Muscle of arm (tissue), 12 donors: ENCODE results near the gene TRMT2B. TPM values are rescaled to one million over a fixed set of nuclear protein-coding genes. Genes with fewer than 3 reads are reported as not detected.
"Not testable (repeated sequence)": the region's sequence is repeated elsewhere in the genome, so short reads cannot be mapped to it uniquely, and the experiment has no call there.

Experiments
- DNase-seq: peaks from one replicate; pipeline ENCODE4 v3.0.0-alpha.2; 2013
- polyA plus RNA-seq, 12 donors: library from polyadenylated mRNA; unstranded; fragments of 120-200 nt; gene quantifications; one replicate each; pipeline ENCODE4 v1.2.1, GENCODE V29; 2013; ENCODE audit not compliant: insufficient read length in 12 of 12

Gene TRMT2B
- polyA plus RNA-seq, 12 donors = 6.7 to 9.6 (median 8.5) TPM; not detected in 1

- no peak for DNase-seq
These were observed 42.8 kb downstream of the TRMT2B start for GRCh38 chrX:101009090-101009489.

GRCh38 chrX:100999451-100999850 lies 52.5 kb downstream of the TRMT2B start:
- no peak for DNase-seq

- DNase-seq = no peak
These were observed 56.4 kb downstream of the TRMT2B start for GRCh38 chrX:100995469-100995868.

- DNase-seq = no peak
These were observed 57.3 kb downstream of the TRMT2B start for GRCh38 chrX:100994352-100995281.

- DNase-seq = no peak
These were observed 61.8 kb downstream of the TRMT2B start for GRCh38 chrX:100990139-100990538.

- no peak for DNase-seq
These were observed 67.1 kb downstream of the TRMT2B start for GRCh38 chrX:100984818-100985217.

- DNase-seq = not testable (repeated sequence)
These were observed 70.4 kb downstream of the TRMT2B start for GRCh38 chrX:100981498-100981845.

DNA sequence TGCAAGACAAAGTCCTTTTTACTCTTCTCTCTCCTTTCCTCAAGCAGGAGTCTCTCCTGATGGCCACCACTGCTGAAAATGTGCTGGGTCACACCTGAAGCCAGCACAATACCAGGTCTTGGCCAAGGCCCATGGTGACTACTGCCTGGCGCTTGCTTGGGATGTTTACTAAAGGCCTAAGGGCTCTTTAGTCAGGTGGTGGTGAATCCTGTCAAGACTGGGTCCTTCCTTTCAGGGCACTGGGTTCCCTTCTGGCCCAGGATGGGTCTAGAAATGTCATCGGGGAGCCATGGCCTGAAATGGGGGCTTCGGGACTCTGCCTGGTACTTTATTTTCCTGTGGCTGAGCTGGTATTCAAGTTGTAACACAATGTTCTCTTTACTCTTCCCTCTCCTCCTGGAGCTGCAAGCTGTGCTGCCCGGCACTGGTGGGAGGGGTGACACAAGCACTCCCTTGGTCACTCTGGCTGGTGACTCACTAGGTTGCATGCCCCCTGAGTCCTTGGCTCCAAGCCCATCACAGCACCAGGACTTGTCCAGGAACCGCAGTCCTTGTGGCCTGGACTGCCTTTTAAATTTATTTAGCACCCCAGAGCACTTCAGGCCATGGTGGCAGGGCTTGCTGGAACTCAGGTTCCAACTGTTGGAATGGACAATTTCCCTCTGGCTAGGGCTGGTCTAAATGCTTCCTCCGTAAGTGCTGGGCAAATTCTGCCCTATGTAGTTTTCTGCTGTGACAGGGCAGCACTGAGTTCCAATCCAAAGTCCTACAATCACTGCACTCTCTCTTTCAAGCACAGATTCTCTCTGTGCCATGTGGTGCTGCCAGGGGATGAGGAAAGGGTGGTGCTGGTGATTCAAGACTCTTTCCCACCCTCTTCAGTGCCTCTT lies 71.1 kb downstream of the TRMT2B start:
- no peak for DNase-seq

DNA sequence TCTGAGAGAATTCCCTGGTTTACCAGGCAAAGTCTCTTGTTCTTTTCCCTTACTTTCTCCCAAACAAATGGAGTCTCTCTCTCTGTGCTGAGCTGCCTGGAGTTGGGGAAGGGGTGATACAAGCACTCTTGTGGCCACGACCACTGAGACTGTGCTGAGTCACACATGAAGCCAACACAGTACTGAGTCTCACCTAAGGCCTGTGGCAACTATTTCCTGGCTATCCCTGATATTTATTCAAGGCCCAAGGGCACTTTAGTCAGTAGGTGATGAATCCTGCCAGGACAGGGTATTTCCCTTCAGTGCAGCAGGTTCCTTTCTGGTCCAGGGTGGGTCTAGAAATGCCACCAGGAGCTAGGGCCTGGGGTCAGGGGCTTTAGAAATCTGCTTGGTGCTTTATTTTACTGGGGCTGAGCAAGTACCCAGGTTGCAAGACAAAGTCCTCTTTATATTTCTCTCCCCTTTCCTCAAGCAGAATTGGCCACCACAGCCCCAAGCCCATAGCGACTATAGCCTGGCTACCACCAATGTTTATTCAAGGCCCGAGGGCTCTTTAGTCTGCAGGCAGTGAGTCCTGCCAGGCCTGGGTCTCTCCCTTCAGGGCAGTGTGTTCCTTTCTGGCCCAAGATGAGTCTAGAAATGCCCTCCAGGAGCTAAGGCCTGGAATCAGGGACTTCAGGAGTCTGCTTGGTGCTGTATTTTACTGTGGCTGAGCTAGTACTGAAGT lies 71.9 kb downstream of the TRMT2B start:
- no peak for DNase-seq

DNA sequence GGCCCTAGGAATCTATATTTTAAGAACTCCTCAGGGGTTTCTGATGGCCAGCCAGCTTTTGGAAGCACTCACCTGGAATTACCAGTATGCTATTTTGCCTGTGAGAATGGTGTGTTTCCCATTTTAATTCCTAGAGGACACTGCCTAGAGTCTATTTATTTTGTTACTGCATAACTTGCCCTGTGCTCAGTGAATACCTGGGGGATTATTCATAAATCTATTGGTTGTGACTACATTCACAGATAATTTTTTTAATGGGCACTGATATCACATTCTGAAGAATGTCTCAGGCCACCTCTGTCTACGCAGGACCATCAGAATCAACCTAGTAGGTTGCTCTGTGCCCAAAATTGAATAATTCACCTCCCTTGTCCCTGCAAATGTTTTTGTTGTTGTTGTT lies 75.7 kb downstream of the TRMT2B start:
- DNase-seq = no peak

GRCh38 chrX:100975212-100975611 lies 76.7 kb downstream of the TRMT2B start:
- DNase-seq = no peak

DNA sequence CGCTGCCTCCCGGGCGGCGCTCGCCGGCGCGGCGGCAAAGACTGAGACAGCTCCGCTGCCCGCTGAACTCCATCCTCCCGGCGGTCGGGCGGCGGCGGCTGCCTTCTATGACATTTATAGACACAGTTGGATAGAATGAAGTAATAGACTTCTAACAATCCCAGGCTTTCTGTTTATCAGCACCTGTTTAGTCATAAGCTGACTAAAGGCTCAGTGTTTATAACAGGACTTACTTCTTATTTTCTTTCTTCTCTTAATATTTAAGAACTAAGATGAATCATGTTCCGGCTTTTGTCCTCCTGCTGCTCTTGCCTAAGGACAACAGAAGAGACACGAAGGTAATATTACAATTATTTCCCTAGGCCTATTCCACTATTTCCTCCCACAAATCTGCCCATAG lies 78.5 kb downstream of the TRMT2B start:
- DNase-seq = no peak

- no peak for DNase-seq
These were observed 82.0 kb downstream of the TRMT2B start for GRCh38 chrX:100969936-100970335.

- no peak for DNase-seq
These were observed 82.5 kb downstream of the TRMT2B start, which contains the start of gene ARL13A for GRCh38 chrX:100969408-100969807. Gene ARL13A, plus strand, starts transcription at chrX:100969708. Its CDS starts 3,982 bp downstream, at chrX:100973690.

DNA sequence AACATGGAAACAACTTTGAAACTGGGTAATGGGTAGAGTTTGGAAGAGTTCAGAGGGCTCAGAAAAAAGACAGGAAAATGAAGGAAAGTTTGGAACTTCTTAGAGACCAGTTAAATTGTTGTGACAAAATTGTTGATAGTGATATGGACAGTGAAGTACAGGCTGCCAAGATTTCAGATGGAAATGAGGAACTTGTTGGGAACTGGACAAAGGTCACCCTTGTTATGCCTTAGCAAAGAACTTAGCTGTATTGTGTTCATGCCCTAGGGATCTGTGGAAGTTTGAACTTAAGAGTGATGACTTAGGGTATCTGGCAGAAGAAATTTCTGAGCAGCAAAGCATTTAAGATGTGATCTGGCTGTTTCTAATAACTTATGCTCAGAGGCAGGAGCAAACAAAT lies 87.5 kb downstream of the TRMT2B start:
- no peak for DNase-seq

GRCh38 chrX:100962811-100963210 lies 89.1 kb downstream of the TRMT2B start:
- DNase-seq = no peak

Other genes starting within 250 kb of the TRMT2B start
- 10 to 100 TPM in 8 of 12 donors, 1 to 10 TPM in 2, not detected in 2; 8.7 to 15.0 (median 11.0) TPM for gene CSTF2, start 231.7 kb downstream of the TRMT2B start, polyA plus RNA-seq
- gene NOX1, start 177.8 kb downstream of the TRMT2B start, polyA plus RNA-seq = 1 to 10 TPM in 1 of 12 donors, under 1 TPM in 10, not detected in 1; 0.07 to 8.4 (median 0.45) TPM
- gene XKRX, start 123.2 kb downstream of the TRMT2B start, polyA plus RNA-seq = 1 to 10 TPM in 1 of 12 donors, under 1 TPM in 4, not detected in 7; 0.07 to 1.5 (median 0.37) TPM
- gene ARL13A, start 82.4 kb downstream of the TRMT2B start, polyA plus RNA-seq = under 1 TPM in 6 of 12 donors, not detected in 6; 0.12 to 0.41 (median 0.33) TPM
- 1 to 10 TPM in 11 of 12 donors, not detected in 1; 2.1 to 8.1 (median 2.5) TPM for gene TMEM35A, start 26.8 kb upstream of the TRMT2B start, polyA plus RNA-seq
- 1 to 10 TPM in 11 of 12 donors, not detected in 1; 2.9 to 7.7 (median 6.3) TPM for gene CENPI, start 46.1 kb upstream of the TRMT2B start, polyA plus RNA-seq
- 1 to 10 TPM in 10 of 12 donors, under 1 TPM in 1, not detected in 1; 0.89 to 5.5 (median 2.6) TPM for gene DRP2, start 167.7 kb upstream of the TRMT2B start, polyA plus RNA-seq
- under 1 TPM in 9 of 12 donors, not detected in 3; 0.09 to 0.41 (median 0.21) TPM for gene TAF7L, start 239.2 kb upstream of the TRMT2B start, polyA plus RNA-seq